ENCODE data around the gene TRHDE. TPM values are rescaled to one million over a fixed set of nuclear protein-coding genes. Genes with fewer than 3 reads are reported as not detected.

The TRHDE gene
- total RNA-seq, 1 experiment from 2014 or later, result 5.5 TPM

DNA sequence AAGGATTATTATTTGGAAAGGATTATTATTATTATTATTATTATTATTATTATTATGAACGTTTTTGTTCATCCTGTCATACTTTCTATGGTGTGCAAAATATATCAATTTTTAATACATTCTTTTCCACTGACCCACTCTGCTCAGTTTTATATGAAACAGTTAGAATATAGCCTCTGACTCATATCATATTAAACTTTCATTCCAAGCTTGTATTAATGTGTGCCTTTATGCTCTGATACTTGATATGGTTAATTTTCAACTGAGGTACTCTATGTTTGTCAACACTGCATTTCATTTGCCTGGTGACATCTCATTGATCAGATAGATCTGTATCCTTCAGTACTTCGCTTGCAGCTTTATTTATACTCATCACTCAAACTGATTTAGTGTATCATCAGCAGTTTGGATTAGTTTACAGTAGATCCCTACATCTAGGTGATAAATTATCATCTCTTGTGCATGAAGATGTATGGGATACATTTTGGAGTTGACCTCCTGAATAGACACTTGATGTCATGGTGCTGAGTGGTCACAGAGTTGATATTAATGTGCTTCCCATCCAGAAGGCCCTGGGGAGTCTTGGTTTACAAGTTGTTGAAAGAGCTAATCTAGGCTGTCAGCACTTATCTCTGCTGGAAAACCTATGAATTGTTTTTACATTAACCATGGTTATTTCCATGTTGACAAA is 271.8 kb downstream of the TRHDE start:
- H3K36me3 Mint-ChIP-seq, result no peaks in the 10 kb centered on the region
- no peak overlapping the region for H3K4me3 Mint-ChIP-seq

DNA sequence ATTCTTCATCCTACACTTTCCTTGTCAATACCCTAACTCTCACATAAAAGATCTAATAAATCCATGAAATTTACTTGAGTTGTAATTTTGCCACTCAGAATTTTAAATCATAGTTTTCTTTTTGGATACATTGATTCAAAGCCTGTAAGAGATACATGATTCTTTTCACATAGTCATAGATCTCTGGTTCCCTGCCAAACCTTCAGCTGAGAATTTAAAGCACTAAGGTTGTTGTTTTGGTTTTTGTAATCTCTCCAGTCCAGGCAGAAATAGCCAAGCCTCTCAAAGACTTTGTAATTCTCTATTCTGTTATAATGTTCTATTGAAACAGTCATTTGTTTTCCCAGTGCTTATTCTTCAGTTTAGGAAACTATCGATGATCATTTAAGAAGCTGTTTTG is 273.9 kb downstream of the TRHDE start:
- Mint-ChIP-seq H3K27me3 (ENCODE audit: low read depth) (no peaks in the 10 kb centered on the region), H3K9me3 (no peaks in the 10 kb centered on the region), H3K4me3 (no peak overlapping the region), H3K4me1 (peaks cover 12% of the 10 kb centered on the region), H3K36me3 (no peaks in the 10 kb centered on the region), H3K27ac (no peak overlapping the region)
- CTCF ChIA-PET, result no interaction called here
- DNase-seq (ENCODE audit: low spot score) (no peak), ATAC-seq (no peak)
- TF ChIP-seq ATF1 (CRISPR knock-in tag; IDR thresholded peaks at IDR 0.05) (no peak), GTF2I (CRISPR knock-in tag; conservative IDR thresholded peaks at IDR 0.05) (no peak), ZNF121 (CRISPR knock-in tag; IDR thresholded peaks at IDR 0.05) (no peak), RORB (CRISPR knock-in tag; IDR thresholded peaks at IDR 0.05) (no peak), NR1H2 (CRISPR knock-in tag; IDR thresholded peaks at IDR 0.05) (no peak), ZNF232 (CRISPR knock-in tag; IDR thresholded peaks at IDR 0.05) (no peak), OVOL2 (CRISPR knock-in tag; IDR thresholded peaks at IDR 0.05; ENCODE audit: borderline replicate concordance) (no peak)
- TF ChIP-seq, protein P1, sequence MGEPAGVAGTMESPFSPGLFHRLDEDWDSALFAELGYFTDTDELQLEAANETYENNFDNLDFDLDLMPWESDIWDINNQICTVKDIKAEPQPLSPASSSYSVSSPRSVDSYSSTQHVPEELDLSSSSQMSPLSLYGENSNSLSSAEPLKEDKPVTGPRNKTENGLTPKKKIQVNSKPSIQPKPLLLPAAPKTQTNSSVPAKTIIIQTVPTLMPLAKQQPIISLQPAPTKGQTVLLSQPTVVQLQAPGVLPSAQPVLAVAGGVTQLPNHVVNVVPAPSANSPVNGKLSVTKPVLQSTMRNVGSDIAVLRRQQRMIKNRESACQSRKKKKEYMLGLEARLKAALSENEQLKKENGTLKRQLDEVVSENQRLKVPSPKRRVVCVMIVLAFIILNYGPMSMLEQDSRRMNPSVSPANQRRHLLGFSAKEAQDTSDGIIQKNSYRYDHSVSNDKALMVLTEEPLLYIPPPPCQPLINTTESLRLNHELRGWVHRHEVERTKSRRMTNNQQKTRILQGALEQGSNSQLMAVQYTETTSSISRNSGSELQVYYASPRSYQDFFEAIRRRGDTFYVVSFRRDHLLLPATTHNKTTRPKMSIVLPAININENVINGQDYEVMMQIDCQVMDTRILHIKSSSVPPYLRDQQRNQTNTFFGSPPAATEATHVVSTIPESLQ (CRISPR knock-in tag; IDR thresholded peaks at IDR 0.05), result no peak
- TF ChIP-seq, protein P2, sequence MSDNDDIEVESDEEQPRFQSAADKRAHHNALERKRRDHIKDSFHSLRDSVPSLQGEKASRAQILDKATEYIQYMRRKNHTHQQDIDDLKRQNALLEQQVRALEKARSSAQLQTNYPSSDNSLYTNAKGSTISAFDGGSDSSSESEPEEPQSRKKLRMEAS (CRISPR knock-in tag; IDR thresholded peaks at IDR 0.05), result no peak
- POLR2A ChIA-PET, result no interaction called here

More for the DNA sequence above, 271.8 kb downstream of the TRHDE start:
- POLR2A ChIA-PET, result no interaction called here
- DNase-seq (ENCODE audit: low spot score), result no peak
- Mint-ChIP-seq H3K27me3 (ENCODE audit: low read depth) (no peaks in the 10 kb centered on the region), H3K27ac (no peak overlapping the region), H3K9me3 (no peaks in the 10 kb centered on the region), H3K4me1 (peaks cover 12% of the 10 kb centered on the region)
- CTCF ChIA-PET, result interaction anchor here (0.5 kb wide), 1 partner anchor 589 kb away, joined by 3 read pairs; no protein-coding TSS in a partner anchor
- TF ChIP-seq ZNF671 (CRISPR knock-in tag; IDR thresholded peaks at IDR 0.05) (no peak), CBFB (CRISPR knock-in tag; IDR thresholded peaks at IDR 0.05; ENCODE audit: low read depth) (no peak), ZBTB21 (CRISPR knock-in tag; IDR thresholded peaks at IDR 0.05; ENCODE audit: borderline replicate concordance) (no peak), SMAD3 (CRISPR knock-in tag; IDR thresholded peaks at IDR 0.05; ENCODE audit: borderline replicate concordance) (no peak), RELA (CRISPR knock-in tag; IDR thresholded peaks at IDR 0.05; ENCODE audit: borderline replicate concordance) (no peak), NR1H2 (CRISPR knock-in tag; IDR thresholded peaks at IDR 0.05) (no peak), MYBL2 (CRISPR knock-in tag; IDR thresholded peaks at IDR 0.05) (no peak), ESRRA (CRISPR knock-in tag; IDR thresholded peaks at IDR 0.05; ENCODE audit: borderline replicate concordance) (no peak), NFE2L1 (CRISPR knock-in tag; IDR thresholded peaks at IDR 0.05) (no peak)
- TF ChIP-seq, protein P3, sequence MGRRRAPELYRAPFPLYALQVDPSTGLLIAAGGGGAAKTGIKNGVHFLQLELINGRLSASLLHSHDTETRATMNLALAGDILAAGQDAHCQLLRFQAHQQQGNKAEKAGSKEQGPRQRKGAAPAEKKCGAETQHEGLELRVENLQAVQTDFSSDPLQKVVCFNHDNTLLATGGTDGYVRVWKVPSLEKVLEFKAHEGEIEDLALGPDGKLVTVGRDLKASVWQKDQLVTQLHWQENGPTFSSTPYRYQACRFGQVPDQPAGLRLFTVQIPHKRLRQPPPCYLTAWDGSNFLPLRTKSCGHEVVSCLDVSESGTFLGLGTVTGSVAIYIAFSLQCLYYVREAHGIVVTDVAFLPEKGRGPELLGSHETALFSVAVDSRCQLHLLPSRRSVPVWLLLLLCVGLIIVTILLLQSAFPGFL (CRISPR knock-in tag; IDR thresholded peaks at IDR 0.05; ENCODE audit: borderline replicate concordance), result no peak
- TF ChIP-seq, protein P4, sequence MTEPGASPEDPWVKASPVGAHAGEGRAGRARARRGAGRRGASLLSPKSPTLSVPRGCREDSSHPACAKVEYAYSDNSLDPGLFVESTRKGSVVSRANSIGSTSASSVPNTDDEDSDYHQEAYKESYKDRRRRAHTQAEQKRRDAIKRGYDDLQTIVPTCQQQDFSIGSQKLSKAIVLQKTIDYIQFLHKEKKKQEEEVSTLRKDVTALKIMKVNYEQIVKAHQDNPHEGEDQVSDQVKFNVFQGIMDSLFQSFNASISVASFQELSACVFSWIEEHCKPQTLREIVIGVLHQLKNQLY (CRISPR knock-in tag; IDR thresholded peaks at IDR 0.05), result no peak
- TF ChIP-seq, protein P5, sequence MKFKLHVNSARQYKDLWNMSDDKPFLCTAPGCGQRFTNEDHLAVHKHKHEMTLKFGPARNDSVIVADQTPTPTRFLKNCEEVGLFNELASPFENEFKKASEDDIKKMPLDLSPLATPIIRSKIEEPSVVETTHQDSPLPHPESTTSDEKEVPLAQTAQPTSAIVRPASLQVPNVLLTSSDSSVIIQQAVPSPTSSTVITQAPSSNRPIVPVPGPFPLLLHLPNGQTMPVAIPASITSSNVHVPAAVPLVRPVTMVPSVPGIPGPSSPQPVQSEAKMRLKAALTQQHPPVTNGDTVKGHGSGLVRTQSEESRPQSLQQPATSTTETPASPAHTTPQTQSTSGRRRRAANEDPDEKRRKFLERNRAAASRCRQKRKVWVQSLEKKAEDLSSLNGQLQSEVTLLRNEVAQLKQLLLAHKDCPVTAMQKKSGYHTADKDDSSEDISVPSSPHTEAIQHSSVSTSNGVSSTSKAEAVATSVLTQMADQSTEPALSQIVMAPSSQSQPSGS (CRISPR knock-in tag; IDR thresholded peaks at IDR 0.05; ENCODE audit: borderline replicate concordance, low read depth), result no peak
- TF ChIP-seq, protein P6, sequence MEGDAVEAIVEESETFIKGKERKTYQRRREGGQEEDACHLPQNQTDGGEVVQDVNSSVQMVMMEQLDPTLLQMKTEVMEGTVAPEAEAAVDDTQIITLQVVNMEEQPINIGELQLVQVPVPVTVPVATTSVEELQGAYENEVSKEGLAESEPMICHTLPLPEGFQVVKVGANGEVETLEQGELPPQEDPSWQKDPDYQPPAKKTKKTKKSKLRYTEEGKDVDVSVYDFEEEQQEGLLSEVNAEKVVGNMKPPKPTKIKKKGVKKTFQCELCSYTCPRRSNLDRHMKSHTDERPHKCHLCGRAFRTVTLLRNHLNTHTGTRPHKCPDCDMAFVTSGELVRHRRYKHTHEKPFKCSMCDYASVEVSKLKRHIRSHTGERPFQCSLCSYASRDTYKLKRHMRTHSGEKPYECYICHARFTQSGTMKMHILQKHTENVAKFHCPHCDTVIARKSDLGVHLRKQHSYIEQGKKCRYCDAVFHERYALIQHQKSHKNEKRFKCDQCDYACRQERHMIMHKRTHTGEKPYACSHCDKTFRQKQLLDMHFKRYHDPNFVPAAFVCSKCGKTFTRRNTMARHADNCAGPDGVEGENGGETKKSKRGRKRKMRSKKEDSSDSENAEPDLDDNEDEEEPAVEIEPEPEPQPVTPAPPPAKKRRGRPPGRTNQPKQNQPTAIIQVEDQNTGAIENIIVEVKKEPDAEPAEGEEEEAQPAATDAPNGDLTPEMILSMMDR (IDR thresholded peaks at IDR 0.05), result no peak
- ATAC-seq, result no peak
